Right ventricle myocardium superior (tissue), 1 donor: ENCODE measurements around the gene SLC2A10. TPM values are rescaled to one million over a fixed set of nuclear protein-coding genes. Genes with fewer than 3 reads are reported as not detected.

Experiments
- ATAC-seq: fragments of 200-7000 bp; cut with Tn5 transposase; one replicate; pipeline ENCODE4 v1.9.1; 2020; ENCODE audit warnings: mild to moderate bottlenecking; ENCODE audit not compliant: poor library complexity
- DNase-seq: peaks from one replicate; pipeline ENCODE4 v3.0.0-alpha.2; 2020
- intact Hi-C: fragments of 100-400 bp; cut with DNase I; formaldehyde crosslinking; loops from one replicate; pipeline ENCODE4 v1.11.2; 2022
- total RNA-seq: library from RNA; stranded (reverse); fragmentation: NEBNext Ultra II Directional; extraction: Animal tissue kit (Norgen Biotek cat#: 25700); gene quantifications from one replicate; pipeline ENCODE4 v1.2.1, GENCODE V29; 2021
- donor health status: DM: no; HTN: yes; CAD: no; lungs with severe emphysema.

The SLC2A10 gene
- total RNA-seq, 1 donor from 2014 or later, result 2.6 TPM

- DNase-seq (no peak), ATAC-seq (no peak)
- intact Hi-C loops, result loop anchor here (5.0 kb wide), 1 partner anchor 392 kb away; no protein-coding TSS in a partner anchor
These were observed 46.3 kb downstream of the SLC2A10 start for GRCh38 chr20:46755483-46756413.

GRCh38 chr20:46756419-46756818, 47.0 kb downstream of the SLC2A10 start:
- intact Hi-C loops, result loop anchor here (5.0 kb wide), 1 partner anchor 391 kb away; no protein-coding TSS in a partner anchor
- ATAC-seq, result no peak
- no peak for DNase-seq

GRCh38 chr20:46757135-46757534, 47.7 kb downstream of the SLC2A10 start:
- intact Hi-C loops, result loop anchor here (5.0 kb wide), 1 partner anchor 390 kb away; no protein-coding TSS in a partner anchor

GRCh38 chr20:46757754-46758678, 48.6 kb downstream of the SLC2A10 start:
- intact Hi-C loops, result loop anchor here (5.0 kb wide), 1 partner anchor 389 kb away; no protein-coding TSS in a partner anchor
- DNase-seq, result peak; percentile 69

More at GRCh38 chr20:46757135-46757534, 47.7 kb downstream of the SLC2A10 start:
- ATAC-seq (no peak), DNase-seq (no peak)

GRCh38 chr20:46758929-46759669, 49.6 kb downstream of the SLC2A10 start:
- no peak for ATAC-seq
- intact Hi-C loops, result loop anchor here (5.0 kb wide), 1 partner anchor 388 kb away; no protein-coding TSS in a partner anchor
- no peak for DNase-seq

More at GRCh38 chr20:46757754-46758678, 48.6 kb downstream of the SLC2A10 start:
- peak; percentile 61 for ATAC-seq

- intact Hi-C loops, result no loop called here
- ATAC-seq (no peak), DNase-seq (no peak)
These were observed 52.1 kb downstream of the SLC2A10 start for GRCh38 chr20:46761566-46761965.

- intact Hi-C loops, result no loop called here
- no peak for DNase-seq
- no peak for ATAC-seq
These were observed 54.6 kb downstream of the SLC2A10 start for GRCh38 chr20:46764068-46764467.

GRCh38 chr20:46765506-46766120, 56.2 kb downstream of the SLC2A10 start:
- intact Hi-C loops, result no loop called here
- ATAC-seq (no peak), DNase-seq (no peak)

GRCh38 chr20:46767127-46767761, 57.8 kb downstream of the SLC2A10 start:
- ATAC-seq (no peak), DNase-seq (no peak)
- intact Hi-C loops, result no loop called here

- ATAC-seq (no peak), DNase-seq (no peak)
- intact Hi-C loops, result no loop called here
These were observed 61.1 kb downstream of the SLC2A10 start for GRCh38 chr20:46770330-46771194.

GRCh38 chr20:46771195-46771588, 61.7 kb downstream of the SLC2A10 start:
- DNase-seq, result no peak
- intact Hi-C loops, result no loop called here
- no peak for ATAC-seq

- intact Hi-C loops, result no loop called here
- ATAC-seq (no peak), DNase-seq (no peak)
These were observed 63.5 kb downstream of the SLC2A10 start for GRCh38 chr20:46772901-46773300.

- intact Hi-C loops, result no loop called here
- DNase-seq (no peak), ATAC-seq (no peak)
These were observed 64.2 kb downstream of the SLC2A10 start for GRCh38 chr20:46773680-46774079.

- intact Hi-C loops, result no loop called here
- no peak for ATAC-seq
- DNase-seq, result no peak
These were observed 64.8 kb downstream of the SLC2A10 start for GRCh38 chr20:46774236-46774635.

GRCh38 chr20:46774943-46775560, 65.6 kb downstream of the SLC2A10 start:
- no peak for DNase-seq
- ATAC-seq, result no peak
- intact Hi-C loops, result no loop called here

- DNase-seq (no peak), ATAC-seq (no peak)
- intact Hi-C loops, result no loop called here
These were observed 66.4 kb downstream of the SLC2A10 start for GRCh38 chr20:46775806-46776205.
